Heart right ventricle (tissue), 16 donors: Measurements from ENCODE around the gene TAF12. TPM values are rescaled to one million over a fixed set of nuclear protein-coding genes. Genes with fewer than 3 reads are reported as not detected.
A peak's percentile ranks its signal among the peaks of the same experiment; 100 is the strongest.
"Not testable (repeated sequence)": the region's sequence is repeated elsewhere in the genome, so short reads cannot be mapped to it uniquely, and the experiment has no call there.

Experiments
- ATAC-seq, 8 donors: fragments of 200-7000 bp; cut with Tn5 transposase; one replicate each; pipeline ENCODE4 v1.9.1; 2020; ENCODE audit warnings: mild to moderate bottlenecking in 8 of 8, moderate library complexity in 8 of 8, moderate number of reproducible peaks in 1 of 8
- DNase-seq, 2 donors: peaks; one replicate each; pipeline ENCODE4 v3.0.0-alpha.2; 2020
- H3K27ac ChIP-seq, 10 donors: fragments of 200-600 bp; sonication (generic) in 2 of 10; one replicate each; pipeline versions ENCODE4 v1.5.0 to v1.8.0; 2020 to 2022; ENCODE audit warnings: mild to moderate bottlenecking in 3 of 10
- H3K27me3 ChIP-seq, 7 donors: fragments of 200-600 bp; one replicate each; pipeline ENCODE4 v1.8.0; 2021 to 2022; ENCODE audit warnings: mild to moderate bottlenecking in 2 of 7
- H3K36me3 ChIP-seq, 9 donors: fragments of 200-600 bp; sonication (generic) in 1 of 9; one replicate each; pipeline versions ENCODE4 v1.5.0 to v1.8.0; 2020 to 2022; ENCODE audit warnings: mild to moderate bottlenecking in 2 of 9
- H3K4me1 ChIP-seq, 9 donors: fragments of 200-600 bp; sonication (generic) in 1 of 9; one replicate each; pipeline versions ENCODE4 v1.5.0 to v1.8.0; 2020 to 2022; ENCODE audit warnings: mild to moderate bottlenecking in 4 of 9
- H3K4me3 ChIP-seq, 10 donors: fragments of 200-600 bp; sonication (generic) in 2 of 10; one replicate each; pipeline versions ENCODE4 v1.5.0 to v1.8.0; 2020 to 2022; ENCODE audit warnings: mild to moderate bottlenecking in 7 of 10, moderate library complexity in 2 of 10
- H3K9me3 ChIP-seq, 11 donors: fragments of 200-600 bp in 10 of 11; sonication (generic) in 2 of 11; one replicate each; pipeline versions ENCODE4 v1.5.0 to v1.8.0; 2013 to 2022; ENCODE audit warnings: mild to moderate bottlenecking in 2 of 11, control low read depth in 1 of 11, moderate library complexity in 1 of 11
- CTCF ChIP-seq, 9 donors: fragments of 200-600 bp; sonication (generic) in 2 of 9; IDR thresholded peaks; one replicate each; pipeline versions ENCODE4 v1.5.0 to v1.8.0; 2021 to 2022; ENCODE audit warnings: antibody characterized with exemption in 9 of 9, mild to moderate bottlenecking in 5 of 9, moderate library complexity in 1 of 9
- WGBS, 2 donors: extraction: QIAGEN DNeasy Blood & Tissue Kit; methylation state at CpG; one replicate each; pipeline ENCODE4 v1.1.7; 2013; ENCODE audit warnings: inconsistent platforms in 1 of 2; 5-methylcytosine and 5-hydroxymethylcytosine counted together
- intact Hi-C, 10 donors: fragments of 100-400 bp; cut with DNase I; formaldehyde crosslinking; loops; one replicate each; pipeline versions ENCODE4 v1.11.1 to v1.14.2; 2022
- polyA plus RNA-seq, 2 donors: library from polyadenylated mRNA; stranded (reverse); fragments of 200-250 nt; gene quantifications; one replicate each; pipeline ENCODE4 v1.2.3, GENCODE V29; 2013
- total RNA-seq, 10 donors: library from RNA; stranded (reverse); fragmentation: NEBNext Ultra II Directional in 3 of 10; extraction: Animal tissue kit (Norgen Biotek cat#: 25700) in 3 of 10; gene quantifications; one replicate each; pipeline versions ENCODE4 v1.2.1 to v1.2.4, GENCODE V29; 2021 to 2023
- donor health status: Arrhythmogenic right ventricular cardiomyopathy.
- donor health status: ischemic (EF 13 %, LVEDD 7.1; RV severe dilation, severe dysfunction).
- donor health status: healthy with polysubstance abuse.
- donor health status: DM: no; HTN: yes; CAD: no.
- donor health status: DM: no; HTN: no; CAD: no.
- donor health status: ischemic (EF 25% LVEDD 6.9; RV normal size, moderate dysfunction).
- donor health status: ischemic (EF 25% LVEDD 5.7; RV mildly dilated, moderate dysfunction).
- donor health status: healthy.
- donor health status: DM: yes; HTN: yes; CAD: no.
- donor health status: Ischemic cardiomyopathy.
- donor health status: ischemic (EF 35%, LVEDD 5.7; RV mildly dilated, moderate dysfunction).
- donor health status: nonischemic (EF 11% LVEDD 7.7; RV severe dilation, severe dysfunction).
- donor health status: DM: yes; HTN: yes; CAD: no.
- donor health status: PGD.
- donor health status: ischemic (EF 29% LVEDD 5.4; RV normal size, mild dysfunction).
- donor health status: nonischemic (EF 23%, LVEDD 6.1; RV moderate dilation, normal function).

The TAF12 gene
- total and polyA plus RNA-seq, 12 donors = 17.2 to 41.6 (median 20.7) TPM

- H3K27me3 ChIP-seq = no peaks in the 10 kb centered on the region
- 2 to 3% methylated on average over 77 to 80 of the region's 81 CpGs for WGBS, 2 donors
- no peak for TF ChIP-seq CTCF (IDR thresholded peaks at IDR 0.05)
- no peaks in the 10 kb centered on the region for H3K9me3 ChIP-seq
- ATAC-seq (peak; percentile 24 to 81 (median 51)), DNase-seq (peak in 1 of 2 donors; percentile 36)
- H3K4me1 ChIP-seq = peaks cover 0 to 32% (median 5%) of the 10 kb centered on the region in 9 donors
- H3K27ac ChIP-seq = peak overlapping the region in 4 of 10 donors; percentile 14 to 75 (median 52)
- intact Hi-C loops = loop anchor here in 1 of 10 donors (10.0 kb wide), 1 partner anchor 78 kb away; no protein-coding TSS in a partner anchor
- H3K4me3 ChIP-seq = peak overlapping the region in 9 of 10 donors; percentile 46 to 67 (median 58)
- no peaks in the 10 kb centered on the region for H3K36me3 ChIP-seq
Observed at GRCh38 chr1:28592321-28593071, 50.4 kb downstream of the TAF12 start.

- 31 to 46% methylated on average over 13 of the region's 13 CpGs for WGBS, 2 donors
- Histone ChIP-seq H3K27me3 (no peaks in the 10 kb centered on the region), H3K36me3 (no peaks in the 10 kb centered on the region), H3K27ac (peak within 1 kb of the TSS in 4 of 10 donors; percentile 14 to 75 (median 52)), H3K4me1 (peaks cover 0 to 32% (median 5%) of the 10 kb centered on the region in 9 donors), H3K9me3 (no peaks in the 10 kb centered on the region), H3K4me3 (peak within 1 kb of the TSS in 9 of 10 donors; percentile 46 to 67 (median 58))
- ATAC-seq = peak; percentile 38 to 76 (median 56)
- peak; percentile 35 to 42 for DNase-seq
- no peak for TF ChIP-seq CTCF (IDR thresholded peaks at IDR 0.05)
- intact Hi-C loops = loop anchor here in 1 of 10 donors (10.0 kb wide), 1 partner anchor 77 kb away; no protein-coding TSS in a partner anchor
Observed at GRCh38 chr1:28591708-28592320, 51.1 kb downstream of the TAF12 start, which contains the start of gene RAB42. RAB42 (plus strand) TSS chr1:28592265; CDS start chr1:28592512, 247 bp downstream.

GRCh38 chr1:28586585-28587391 is 56.1 kb downstream of the TAF12 start:
- H3K27ac ChIP-seq, H3K4me3 ChIP-seq, DNase-seq, H3K27me3 ChIP-seq, H3K36me3 ChIP-seq, H3K9me3 ChIP-seq, intact Hi-C loops, ATAC-seq: not testable (repeated sequence)
- peaks cover 0 to 33% (median 9%) of the 10 kb centered on the region in 9 donors for H3K4me1 ChIP-seq
- 93 to 94% methylated on average over 19 of the region's 19 CpGs for WGBS, 2 donors

GRCh38 chr1:28582248-28582615 is 60.6 kb downstream of the TAF12 start:
- ATAC-seq = peak in 7 of 8 donors; percentile 2 to 31 (median 18)
- 1 to 2% methylated on average over 10 of the region's 10 CpGs for WGBS, 2 donors
- Histone ChIP-seq H3K4me3 (peak overlapping the region; percentile 73 to 98 (median 90)), H3K36me3 (peaks cover under 1 to 34% (median 17%) of the 10 kb centered on the region in 9 donors), H3K27ac (peak overlapping the region; percentile 72 to 94 (median 87)), H3K27me3 (no peaks in the 10 kb centered on the region), H3K9me3 (no peaks in the 10 kb centered on the region), H3K4me1 (peaks cover 0 to 44% (median 26%) of the 10 kb centered on the region in 9 donors)
- no peak for DNase-seq
- TF ChIP-seq CTCF (IDR thresholded peaks at IDR 0.05) = no peak
- intact Hi-C loops = no loop called here
